NCI-H2196 treated with DMSO at 0.1 percent for 48 hours (cell line): Measurements from ENCODE around the gene UNKL.

Source experiments
- DNase-seq: peaks from one replicate; lab custom pipeline; 2025; ENCODE audit not compliant: unreplicated experiment; lab: John Stamatoyannopoulos, UW

The UNKL gene

DNA sequence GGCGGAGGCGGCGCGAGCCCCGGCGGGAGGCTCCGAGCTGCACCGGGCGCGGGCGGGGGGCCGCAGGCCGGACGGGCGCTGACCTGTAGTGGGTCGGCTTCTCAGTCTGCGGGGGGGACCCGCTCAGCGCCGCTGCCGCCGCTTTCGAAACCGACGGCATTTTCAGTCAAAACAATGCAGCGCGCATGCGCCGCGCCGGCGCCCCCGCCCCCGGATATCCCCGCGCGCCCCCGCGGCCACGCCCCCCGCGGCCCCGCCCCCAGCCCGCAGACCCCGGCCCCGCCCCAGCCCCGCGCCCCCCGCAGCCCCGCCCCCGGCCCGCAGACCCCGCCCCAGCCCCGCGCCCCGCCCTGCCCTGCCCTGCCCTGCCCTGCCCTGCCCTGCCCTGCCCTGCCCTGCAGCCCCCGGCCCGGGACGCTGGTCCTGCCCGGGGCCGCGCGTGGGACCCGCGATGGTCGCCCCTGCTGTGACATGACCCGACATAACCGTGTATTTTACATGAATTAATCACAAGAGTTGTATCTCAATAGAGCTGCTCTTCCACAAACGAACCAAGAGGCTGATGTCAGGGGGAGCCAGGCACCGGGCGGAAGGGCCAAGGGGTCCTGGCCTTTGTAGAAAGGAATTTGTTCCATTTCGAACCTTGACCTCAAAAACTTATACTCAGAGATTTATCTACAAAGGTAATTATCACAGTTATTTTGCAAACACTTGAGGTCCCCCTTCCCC, at the start of gene UNKL:
Gene UNKL (minus strand): TSS at position 173 of the 729 bp plus-strand sequence. CDS start 13 bp downstream, at position 160.
- no peak for DNase-seq

DNA sequence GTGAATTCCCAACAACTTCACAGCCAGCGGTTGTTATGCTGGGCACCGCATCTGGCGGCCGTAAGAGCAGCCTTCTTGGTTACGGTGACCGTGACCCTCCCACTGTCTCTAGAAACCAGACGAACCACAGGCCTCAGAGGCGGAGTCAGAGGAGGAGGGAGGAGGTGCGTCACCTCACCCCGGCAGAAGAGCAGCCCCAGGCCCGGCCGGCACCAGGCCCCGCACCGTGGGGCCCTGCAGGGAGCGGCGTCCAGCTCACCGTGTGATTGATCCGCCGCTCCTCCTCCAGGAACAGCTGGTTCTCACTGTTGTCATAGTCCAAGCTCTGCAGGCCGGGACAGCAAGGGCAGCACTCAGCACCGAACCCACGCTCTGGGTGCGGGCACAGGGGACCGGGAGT, 46.6 kb upstream of the UNKL start:
- no peak for DNase-seq

DNA sequence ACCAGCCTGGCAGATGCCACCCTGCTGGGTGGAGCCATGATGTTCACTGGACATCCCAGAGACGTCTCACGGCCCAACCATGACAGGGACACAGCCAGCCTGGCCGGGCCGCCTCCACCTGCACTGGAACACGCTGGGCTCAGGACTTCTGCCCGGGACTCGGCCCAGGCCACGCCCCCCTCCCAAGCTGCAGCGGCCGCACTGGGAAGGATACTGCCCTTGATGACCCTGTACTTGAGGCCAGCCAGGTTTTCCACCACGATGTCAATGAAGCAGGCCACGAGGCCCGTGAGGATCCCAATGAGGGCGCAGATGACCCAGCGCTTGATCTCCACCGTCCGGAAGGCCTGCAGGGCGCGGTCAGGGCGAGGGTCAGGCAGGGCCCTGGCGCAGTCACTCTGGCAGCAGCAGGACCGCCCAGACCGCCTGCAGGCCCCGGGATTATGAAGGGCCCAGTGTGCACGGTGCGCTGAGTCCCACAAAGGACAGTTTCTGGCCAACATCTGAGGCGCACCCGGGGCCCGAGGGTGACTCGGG, 46.2 kb upstream of the UNKL start:
- DNase-seq = no peak

DNA sequence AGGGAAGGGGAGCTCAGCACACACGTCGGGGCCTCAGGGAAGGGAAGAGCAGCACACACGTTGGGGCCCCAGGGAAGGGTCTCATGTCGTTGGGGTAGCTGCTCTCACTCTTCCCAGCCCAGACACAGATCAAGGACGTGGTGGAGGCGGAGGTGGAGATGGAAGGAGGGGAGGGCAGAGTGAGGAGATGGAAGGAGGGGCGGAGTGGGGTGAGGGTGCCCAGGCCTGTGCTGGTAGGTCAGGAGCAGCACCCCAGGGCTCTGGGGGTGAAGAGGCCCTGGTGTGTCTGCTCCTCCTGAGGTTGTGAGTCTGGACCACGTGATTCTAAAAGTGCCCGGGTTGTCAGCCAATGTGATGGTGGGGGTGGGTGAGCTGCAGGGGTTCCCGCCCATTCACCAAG, 45.5 kb upstream of the UNKL start:
- DNase-seq = no peak

DNA sequence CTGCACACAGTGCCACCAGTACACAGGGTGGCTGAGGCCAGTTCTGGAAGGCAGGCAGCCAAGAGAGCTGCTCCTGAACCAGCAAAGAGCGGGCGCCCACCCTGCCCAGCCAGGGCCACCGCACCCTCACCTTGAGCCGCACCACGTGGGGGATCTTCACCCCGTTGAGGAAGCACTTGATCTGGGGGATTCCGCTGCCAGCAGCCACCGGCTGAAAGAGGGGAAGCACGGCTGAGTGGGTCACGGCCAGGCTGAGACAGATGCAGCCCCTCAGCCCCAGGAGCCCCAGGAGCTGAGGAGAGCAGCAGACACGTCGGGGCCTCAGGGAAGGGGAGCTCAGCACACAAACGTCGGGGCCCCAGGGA, 44.5 kb upstream of the UNKL start:
- DNase-seq = no peak

- DNase-seq = no peak
Measured at GRCh38 chr16:1458336-1458976, 44.0 kb upstream of the UNKL start.

GRCh38 chr16:1457489-1458245, 43.2 kb upstream of the UNKL start:
- no peak for DNase-seq

GRCh38 chr16:1456951-1457350, 42.4 kb upstream of the UNKL start:
- DNase-seq = no peak

DNA sequence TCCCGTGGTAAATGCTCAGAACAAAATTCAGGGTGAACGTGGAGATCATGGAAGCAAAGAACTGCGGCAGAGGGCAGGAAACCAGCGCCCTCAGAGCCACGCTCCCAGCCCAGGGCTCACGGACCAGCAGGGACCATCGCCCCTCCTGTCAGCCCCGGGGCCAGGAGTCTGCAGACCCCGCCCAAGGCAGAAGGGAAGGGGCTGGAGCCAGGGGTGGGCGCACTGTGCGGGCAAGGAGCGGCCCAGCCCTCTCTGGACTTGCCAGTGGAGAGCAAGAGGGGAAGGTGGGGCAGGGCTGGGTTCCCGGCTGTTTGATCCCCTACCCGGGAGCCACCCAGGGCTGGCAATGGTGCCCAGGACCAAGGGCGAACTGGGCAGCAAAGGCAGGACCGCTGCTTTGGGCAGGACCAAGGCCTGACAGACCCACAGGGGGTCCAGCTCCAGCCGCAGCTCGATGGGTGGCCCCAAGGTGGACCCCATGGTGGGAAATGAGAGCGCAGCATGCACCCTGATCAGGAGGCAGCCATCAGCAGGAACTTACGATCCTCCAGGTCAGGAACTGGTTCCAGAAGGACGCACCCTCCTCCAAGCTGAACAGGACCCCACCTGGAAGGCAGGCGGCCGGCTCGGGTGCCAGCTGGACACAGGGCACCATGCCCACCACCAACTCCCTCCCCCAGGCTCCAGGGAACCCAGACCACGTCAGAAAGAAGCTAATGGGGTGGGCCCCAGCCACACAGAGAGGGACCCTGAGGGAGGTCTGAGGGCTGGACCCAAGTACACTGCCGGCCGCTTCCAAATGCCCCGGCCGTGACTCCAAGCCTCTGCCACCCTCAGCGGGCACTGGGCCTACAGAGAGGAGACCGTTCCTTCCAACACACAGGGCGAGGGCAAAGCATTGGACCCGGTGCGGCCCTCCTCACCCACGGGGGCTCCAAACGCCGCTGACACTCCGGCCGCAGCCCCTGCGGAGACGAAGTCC, 41.0 kb upstream of the UNKL start:
- no peak for DNase-seq

GRCh38 chr16:1454561-1454960, 40.1 kb upstream of the UNKL start:
- DNase-seq = no peak

- no peak for DNase-seq
Measured at GRCh38 chr16:1453316-1453715, 38.8 kb upstream of the UNKL start.

- no peak for DNase-seq
Measured at GRCh38 chr16:1452530-1452929, 38.0 kb upstream of the UNKL start.

- DNase-seq = no peak
Measured at GRCh38 chr16:1451702-1452392, 37.3 kb upstream of the UNKL start.

DNA sequence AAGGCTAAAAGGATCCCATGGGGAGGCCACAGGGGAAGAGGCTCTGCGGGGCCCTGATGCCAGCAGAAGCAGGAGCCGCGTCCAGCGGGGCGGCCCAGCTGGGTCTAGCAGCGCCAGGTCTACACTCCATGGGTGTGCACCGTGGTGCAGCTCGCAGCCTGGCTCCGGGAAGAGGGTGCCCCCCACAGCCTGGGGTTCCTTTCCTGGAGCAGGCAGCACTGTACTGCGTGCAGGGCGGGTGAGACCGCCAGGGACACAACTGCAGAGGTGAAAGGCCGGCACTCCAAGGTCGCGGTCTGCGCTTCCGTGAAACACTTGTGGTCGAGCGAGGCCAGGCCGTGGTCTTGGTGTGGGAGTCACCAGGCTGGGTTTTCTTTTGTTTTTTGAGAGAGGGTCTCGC, 36.3 kb upstream of the UNKL start:
- no peak for DNase-seq

GRCh38 chr16:1450218-1450617, 35.7 kb upstream of the UNKL start:
- no peak for DNase-seq

- no peak for DNase-seq
Measured at GRCh38 chr16:1449201-1449788, 34.8 kb upstream of the UNKL start.

DNA sequence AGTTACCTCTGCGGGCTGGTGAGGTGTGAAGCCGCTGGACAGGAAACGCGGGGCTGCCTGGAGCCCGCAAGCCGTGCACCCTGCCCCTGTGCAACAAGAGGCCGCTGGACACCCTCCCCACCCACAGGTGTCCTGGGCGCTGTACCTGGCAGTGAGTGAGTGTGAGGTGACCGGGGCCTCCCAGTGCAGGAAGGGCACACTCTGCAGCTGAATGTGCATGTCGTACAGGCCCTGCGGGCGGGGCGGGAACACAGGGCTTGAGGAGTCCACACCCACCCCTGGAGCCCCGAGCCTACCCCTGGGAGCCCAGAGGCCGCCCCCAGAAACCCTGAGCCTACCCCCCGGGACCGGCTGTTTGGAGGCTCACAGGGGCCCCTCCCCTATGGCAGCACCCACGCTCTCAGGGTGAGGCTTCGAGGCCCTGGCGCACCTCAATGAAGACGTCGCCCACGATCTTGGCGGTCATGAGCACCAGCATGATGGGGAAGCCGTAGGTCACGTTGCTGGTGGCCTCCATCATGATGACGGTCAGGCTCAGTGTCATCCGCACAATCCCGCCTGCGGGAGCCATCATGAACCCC, 34.1 kb upstream of the UNKL start:
- DNase-seq = no peak

GRCh38 chr16:1447965-1448364, 33.5 kb upstream of the UNKL start:
- DNase-seq = no peak

DNA sequence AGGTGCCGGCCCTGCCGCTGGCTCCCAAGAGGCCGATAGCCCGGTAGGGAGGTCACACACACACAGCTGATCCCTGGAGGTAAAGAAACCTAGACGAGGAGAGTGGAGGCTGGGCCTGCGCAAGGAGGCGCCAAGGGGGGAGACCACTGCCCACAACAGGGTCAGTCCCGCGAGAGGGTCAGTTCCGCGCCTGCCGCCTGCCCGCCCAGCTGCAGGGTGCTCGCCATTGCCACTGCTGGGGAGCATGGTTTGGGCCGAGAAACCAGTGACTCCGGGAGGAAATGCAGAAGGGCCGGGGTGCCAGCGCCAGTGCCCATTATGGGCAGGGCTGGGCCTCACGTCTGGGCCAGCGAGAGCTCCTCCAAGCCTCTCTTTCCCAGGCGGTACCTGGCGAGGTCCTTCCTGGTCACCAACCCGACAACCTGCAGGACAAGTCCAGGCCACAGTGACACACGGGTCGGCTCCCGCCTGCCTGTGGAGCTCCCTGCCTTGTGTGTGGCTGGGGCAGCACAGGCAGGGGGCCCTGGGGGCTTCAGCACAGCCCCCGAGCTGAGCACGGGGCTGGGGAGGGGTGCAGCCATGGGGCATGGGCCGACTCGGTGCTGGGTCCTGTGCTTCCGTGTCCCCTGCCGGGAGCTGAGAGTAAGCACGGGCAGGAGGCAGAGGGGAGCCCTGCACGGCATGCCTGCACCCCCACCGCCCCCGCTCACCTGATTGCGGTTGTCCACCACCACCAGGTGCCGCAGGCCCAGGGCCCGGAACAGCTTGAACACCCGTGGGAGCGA, 32.0 kb upstream of the UNKL start:
- no peak for DNase-seq
